Endothelial cell of umbilical vein (primary cell): ENCODE results near the gene CHRNE. TPM values are rescaled to one million over a fixed set of nuclear protein-coding genes. Genes with fewer than 3 reads are reported as not detected.
A peak's percentile ranks its signal among the peaks of the same experiment; 100 is the strongest.

Experiments
- BruUV-seq: library from RNA; stranded (reverse); fragments of 400-500 nt; replicated peaks from 2 replicates; lab custom pipeline; 2021; lab: Mats Ljungman, UMichigan
- CTCF ChIA-PET: fragments of 300-600, 350-600 bp; sonication (Branson Sonifier 250); formaldehyde crosslinking; loops from one replicate; lab custom pipeline; 2021; ENCODE audit warnings: antibody characterized with exemption, inconsistent platforms; lab: Charles Lee
- POLR2A ChIA-PET: fragments of 300-600, 350-600 bp; sonication (Branson Sonifier 250); formaldehyde crosslinking; loops from one replicate; lab custom pipeline; 2021; ENCODE audit warnings: antibody characterized with exemption, inconsistent platforms; lab: Charles Lee
- DNase-seq: peaks from one replicate; pipeline ENCODE4 v3.0.0-alpha.2; 2011; ENCODE audit warnings: low read depth, low spot score
- FAIRE-seq: peaks from 2 replicates; lab custom pipeline; 2011; peaks lifted over from hg19 to GRCh38; lab: Jason Lieb, UNC
- H2AFZ ChIP-seq: 2 replicates; pipeline ENCODE4 v1.6.0; 2012; ENCODE audit warnings: low read depth, low read length, control low read depth, inconsistent platforms
- H3K27ac ChIP-seq: 2 replicates; pipeline ENCODE4 v1.5.1; 2011; ENCODE audit warnings: low read depth, mild to moderate bottlenecking, control low read depth, low read length, moderate library complexity; ENCODE audit not compliant: insufficient read depth
- H3K27me3 ChIP-seq, 2 experiments: 2 replicates each; pipeline versions ENCODE4 v1.6.0 to v1.6.1; 2011; ENCODE audit warnings: low read length in 2 of 2, mixed read lengths in 1 of 2; ENCODE audit not compliant: control insufficient read depth in 2 of 2, insufficient read depth in 2 of 2
- H3K36me3 ChIP-seq, 2 experiments: 2 replicates in 1 of 2; 3 replicates in 1 of 2; pipeline ENCODE4 v1.5.1; 2011; ENCODE audit warnings: low read length in 2 of 2, mild to moderate bottlenecking in 1 of 2, moderate library complexity in 1 of 2; ENCODE audit not compliant: control insufficient read depth in 2 of 2, insufficient read depth in 2 of 2; ENCODE audit errors: extremely low read depth in 1 of 2
- H3K4me1 ChIP-seq: 3 replicates; pipeline ENCODE4 v1.5.1; 2011; ENCODE audit warnings: mild to moderate bottlenecking, low read length; ENCODE audit not compliant: control insufficient read depth, insufficient read depth; ENCODE audit errors: extremely low read depth
- H3K4me2 ChIP-seq: 2 replicates; pipeline ENCODE4 v1.6.1; 2011; ENCODE audit warnings: low read length, control low read depth, mixed read lengths; ENCODE audit not compliant: insufficient read depth
- H3K4me3 ChIP-seq, 3 experiments: fragments of 200-600 bp in 1 of 3; sonication (generic), shearing (Covaris generic) in 1 of 3; replicated peaks in 1 of 3; 2 replicates each; pipeline ENCODE4 v1.5.1; 2011 to 2016; ENCODE audit warnings: control low read depth in 3 of 3, low read length in 3 of 3, mild to moderate bottlenecking in 2 of 3, inconsistent platforms in 1 of 3, low read depth in 1 of 3, moderate library complexity in 1 of 3; ENCODE audit not compliant: insufficient read depth in 1 of 3
- H3K79me2 ChIP-seq: 2 replicates; pipeline ENCODE4 v1.6.0; 2012; ENCODE audit warnings: low read length, inconsistent platforms; ENCODE audit not compliant: control insufficient read depth, insufficient read depth
- H3K9ac ChIP-seq: replicated peaks from 2 replicates; pipeline ENCODE3; 2011; ENCODE audit warnings: low read length, control low read depth; ENCODE audit not compliant: insufficient read depth; ENCODE audit errors: extremely low read depth
- H3K9me1 ChIP-seq: replicated peaks from 3 replicates; pipeline ENCODE4 v1.6.0; 2011; ENCODE audit warnings: mild to moderate bottlenecking, low read length; ENCODE audit not compliant: control insufficient read depth, insufficient read depth; ENCODE audit errors: extremely low read depth
- H3K9me3 ChIP-seq: replicated peaks from 2 replicates; pipeline ENCODE4 v1.5.1; 2012; ENCODE audit warnings: low read length, inconsistent platforms; ENCODE audit not compliant: control insufficient read depth, insufficient read depth
- H4K20me1 ChIP-seq: replicated peaks from 2 replicates; pipeline ENCODE3; 2011; ENCODE audit warnings: mild to moderate bottlenecking, low read length; ENCODE audit not compliant: control insufficient read depth, insufficient read depth; ENCODE audit errors: extremely low read depth
- EZH2 ChIP-seq: IDR thresholded peaks from 2 replicates; pipeline ENCODE4 v1.6.1; 2012; ENCODE audit warnings: borderline replicate concordance, low read depth, mild to moderate bottlenecking, moderate library complexity, low read length, inconsistent platforms; ENCODE audit not compliant: severe bottlenecking
- FOS ChIP-seq: IDR thresholded peaks from 2 replicates; pipeline ENCODE4 v1.6.1; 2011; ENCODE audit warnings: mild to moderate bottlenecking, low read length, moderate library complexity, borderline replicate concordance; ENCODE audit not compliant: insufficient read depth
- GATA2 ChIP-seq: IDR thresholded peaks from 2 replicates; pipeline ENCODE4 v1.7.0; 2011; ENCODE audit warnings: low read depth, mild to moderate bottlenecking, moderate library complexity, mixed read lengths, low read length; ENCODE audit not compliant: insufficient read length, insufficient read depth
- JUN ChIP-seq: IDR thresholded peaks from 2 replicates; pipeline ENCODE4 v1.6.1; 2011; ENCODE audit warnings: borderline replicate concordance, low read depth; ENCODE audit not compliant: insufficient read length, insufficient read depth
- MYC ChIP-seq: IDR thresholded peaks from one replicate; pipeline ENCODE4 v1.6.1; 2011; ENCODE audit warnings: mild to moderate bottlenecking, low read depth, low read length
- POLR2A ChIP-seq: IDR thresholded peaks from 2 replicates; pipeline ENCODE4 v1.6.1; 2012; ENCODE audit warnings: low read depth, mild to moderate bottlenecking, control low read depth, low read length
- POLR2AphosphoS5 ChIP-seq: IDR thresholded peaks from 2 replicates; pipeline ENCODE4 v1.6.1; 2012; ENCODE audit warnings: low read depth, mild to moderate bottlenecking, control low read depth, low read length, moderate library complexity; ENCODE audit not compliant: insufficient read depth
- dilution Hi-C: fragments of 300-500 bp; cut with MboI; formaldehyde crosslinking; loops from one replicate; pipeline ENCODE4 v1.15.0; 2019; ENCODE audit warnings: low sequenced_read_pairs; ENCODE audit not compliant: extremely low pct_ligation_motif_present
- intact Hi-C: fragments of 100-400 bp; cut with micrococcal nuclease; formaldehyde crosslinking; loops from one replicate; pipeline ENCODE4 v1.10.0; 2022
- polyA plus RNA-seq, 4 experiments: library from polyadenylated mRNA; depleted of rRNA in 3 of 4; stranded (reverse) in 3 of 4; unstranded in 1 of 4; fragments of >200 nt; gene quantifications; 2 replicates each; pipeline versions ENCODE4 v1.2.1 to v1.2.3, GENCODE V29; 2011 to 2012; ENCODE audit warnings: missing spikeins in 1 of 4
- total RNA-seq: library from RNA; stranded (reverse); gene quantifications from 2 replicates; pipeline ENCODE4 v1.2.3, GENCODE V29; 2021
- TF ChIP-seq, protein P1 (sequence below), 2 donors: IDR thresholded peaks; 1 replicate in 1 of 2; 2 replicates in 1 of 2; pipeline ENCODE4 v1.5.1; 2011; ENCODE audit warnings: low read length in 2 of 2, mild to moderate bottlenecking in 2 of 2, moderate library complexity in 2 of 2, control low read depth in 1 of 2, inconsistent platforms in 1 of 2, low read depth in 1 of 2; ENCODE audit not compliant: insufficient read depth in 1 of 2; ENCODE audit errors: extremely low read depth in 1 of 2
- TF ChIP-seq, protein P2 (sequence below): IDR thresholded peaks from 2 replicates; pipeline ENCODE4 v1.6.1; 2011; ENCODE audit not compliant: insufficient read depth, insufficient read length

The CHRNE gene
- total and polyA plus RNA-seq, 2 donors (not counting 3 experiments of a cell fraction or from before 2014, with no cell fraction given) = 0.84 to 1.1 TPM

DNA sequence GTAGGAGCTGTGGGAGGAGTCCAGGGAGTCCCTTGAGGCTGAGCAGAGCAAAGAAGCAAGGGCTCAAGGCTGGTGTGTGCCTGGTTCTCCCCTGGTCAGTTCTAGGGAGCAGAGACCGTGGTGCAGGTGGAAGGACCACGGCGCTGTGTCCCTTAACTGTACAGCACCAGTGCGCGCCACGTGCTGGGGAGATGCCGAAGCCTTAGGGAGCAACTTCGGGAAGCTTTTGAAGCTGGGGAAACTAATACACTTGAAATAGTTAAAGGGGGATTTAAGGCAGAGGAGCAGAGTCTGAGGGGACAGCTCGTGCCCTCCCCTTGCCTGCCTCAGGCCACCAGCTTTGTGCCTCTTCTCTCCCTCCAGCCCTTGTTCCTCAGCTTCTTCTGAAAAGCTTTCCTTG lies 42.2 kb downstream of the CHRNE start:
- H3K9ac ChIP-seq = no peak overlapping the region

More for the DNA sequence above, 42.2 kb downstream of the CHRNE start:
- TF ChIP-seq MYC (no peak), EZH2 (no peak), GATA2 (no peak), JUN (no peak), POLR2A (no peak), FOS (no peak), POLR2AphosphoS5 (no peak)
- TF ChIP-seq, protein P1, sequence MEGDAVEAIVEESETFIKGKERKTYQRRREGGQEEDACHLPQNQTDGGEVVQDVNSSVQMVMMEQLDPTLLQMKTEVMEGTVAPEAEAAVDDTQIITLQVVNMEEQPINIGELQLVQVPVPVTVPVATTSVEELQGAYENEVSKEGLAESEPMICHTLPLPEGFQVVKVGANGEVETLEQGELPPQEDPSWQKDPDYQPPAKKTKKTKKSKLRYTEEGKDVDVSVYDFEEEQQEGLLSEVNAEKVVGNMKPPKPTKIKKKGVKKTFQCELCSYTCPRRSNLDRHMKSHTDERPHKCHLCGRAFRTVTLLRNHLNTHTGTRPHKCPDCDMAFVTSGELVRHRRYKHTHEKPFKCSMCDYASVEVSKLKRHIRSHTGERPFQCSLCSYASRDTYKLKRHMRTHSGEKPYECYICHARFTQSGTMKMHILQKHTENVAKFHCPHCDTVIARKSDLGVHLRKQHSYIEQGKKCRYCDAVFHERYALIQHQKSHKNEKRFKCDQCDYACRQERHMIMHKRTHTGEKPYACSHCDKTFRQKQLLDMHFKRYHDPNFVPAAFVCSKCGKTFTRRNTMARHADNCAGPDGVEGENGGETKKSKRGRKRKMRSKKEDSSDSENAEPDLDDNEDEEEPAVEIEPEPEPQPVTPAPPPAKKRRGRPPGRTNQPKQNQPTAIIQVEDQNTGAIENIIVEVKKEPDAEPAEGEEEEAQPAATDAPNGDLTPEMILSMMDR (IDR thresholded peaks at IDR 0.05; ENCODE audit: extremely low read depth in 1 of 2, insufficient read depth in 1 of 2, low read depth in 1 of 2, low read length in 2 of 2) = no peak
- TF ChIP-seq, protein P2, sequence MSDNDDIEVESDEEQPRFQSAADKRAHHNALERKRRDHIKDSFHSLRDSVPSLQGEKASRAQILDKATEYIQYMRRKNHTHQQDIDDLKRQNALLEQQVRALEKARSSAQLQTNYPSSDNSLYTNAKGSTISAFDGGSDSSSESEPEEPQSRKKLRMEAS = no peak
- Histone ChIP-seq H3K4me2 (no peak overlapping the region), H3K36me3 (peaks cover 0 to 2% of the 10 kb centered on the region in 2 experiments), H3K27me3 (no peaks in the 10 kb centered on the region), H3K4me1 (peaks cover 47% of the 10 kb centered on the region), H2AFZ (no peak overlapping the region), H3K9me3 (no peaks in the 10 kb centered on the region), H4K20me1 (no peaks in the 10 kb centered on the region), H3K27ac (no peak overlapping the region), H3K4me3 (no peak overlapping the region), H3K79me2 (peaks cover 35% of the 10 kb centered on the region), H3K9me1 (no peaks in the 10 kb centered on the region)
- dilution Hi-C loops (no loop called here), intact Hi-C loops (no loop called here)
- DNase-seq (no peak), FAIRE-seq (peak; percentile 52)
- POLR2A ChIA-PET = no interaction called here
- no TSS peak for BruUV-seq
- CTCF ChIA-PET = interaction anchor here (1.3 to 1.4 kb wide), 2 partner anchors 12 to 71 kb away, joined by 3 to 7 read pairs; no protein-coding TSS in a partner anchor
